ENCODE measurements around the gene ZNF277.
"Not testable (repeated sequence)": the region's sequence is repeated elsewhere in the genome, so short reads cannot be mapped to it uniquely, and the experiment has no call there.

The ZNF277 gene

DNA sequence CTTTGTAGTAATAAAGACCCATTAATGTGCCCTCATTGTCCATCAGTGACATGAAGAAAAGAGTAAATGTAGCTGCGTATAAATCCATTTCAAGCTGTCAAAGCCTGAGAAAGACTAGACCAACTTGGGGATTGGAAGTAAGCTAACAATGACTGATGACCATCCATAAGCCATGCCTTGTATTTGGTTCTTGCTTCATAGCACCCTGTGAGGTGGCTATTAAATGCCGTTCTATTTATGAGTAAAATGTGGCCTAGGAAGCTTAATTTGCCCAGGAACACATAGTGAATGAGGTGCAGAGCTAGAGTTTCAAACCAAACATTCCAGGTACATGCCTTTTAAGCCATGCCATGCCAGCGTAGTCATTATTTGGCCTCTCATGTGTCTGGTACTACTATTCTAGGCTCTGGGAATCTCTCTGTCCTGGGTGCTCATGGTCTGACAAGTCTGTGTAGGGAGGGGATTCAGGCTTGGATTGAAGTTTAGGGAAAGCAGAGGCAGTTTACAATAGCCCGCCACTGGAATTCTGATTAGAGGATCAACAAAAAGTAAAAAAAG is 92.1 kb downstream of the ZNF277 start:
- DNase-seq = no peak

- no peak for DNase-seq
Measured at GRCh38 chr7:112300072-112300471, 93.6 kb downstream of the ZNF277 start.

GRCh38 chr7:112300831-112301407 is 94.4 kb downstream of the ZNF277 start:
- DNase-seq = no peak

- DNase-seq = no peak
Measured at GRCh38 chr7:112302566-112302965, 96.1 kb downstream of the ZNF277 start.

GRCh38 chr7:112306903-112307302 is 100.4 kb downstream of the ZNF277 start:
- no peak for DNase-seq

DNA sequence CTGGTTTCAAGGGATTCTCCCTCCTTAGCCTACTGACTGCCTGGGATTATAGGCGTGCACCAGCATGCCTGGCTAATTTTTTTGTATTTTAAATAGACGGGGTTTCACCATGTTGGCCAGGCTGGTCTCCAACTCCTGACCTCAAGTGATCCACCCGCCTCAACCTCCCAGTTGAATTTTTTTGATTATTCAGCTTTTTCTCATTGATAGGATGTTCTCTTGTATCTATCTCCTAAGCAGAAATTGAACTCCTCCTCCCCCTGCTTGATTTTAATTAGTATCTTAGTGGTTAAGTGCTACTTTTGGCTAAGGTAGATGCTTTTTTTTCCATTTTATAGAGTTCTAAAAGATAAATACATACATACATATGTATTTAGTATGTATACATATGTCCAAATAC is 101.0 kb downstream of the ZNF277 start:
- DNase-seq = no peak

DNA sequence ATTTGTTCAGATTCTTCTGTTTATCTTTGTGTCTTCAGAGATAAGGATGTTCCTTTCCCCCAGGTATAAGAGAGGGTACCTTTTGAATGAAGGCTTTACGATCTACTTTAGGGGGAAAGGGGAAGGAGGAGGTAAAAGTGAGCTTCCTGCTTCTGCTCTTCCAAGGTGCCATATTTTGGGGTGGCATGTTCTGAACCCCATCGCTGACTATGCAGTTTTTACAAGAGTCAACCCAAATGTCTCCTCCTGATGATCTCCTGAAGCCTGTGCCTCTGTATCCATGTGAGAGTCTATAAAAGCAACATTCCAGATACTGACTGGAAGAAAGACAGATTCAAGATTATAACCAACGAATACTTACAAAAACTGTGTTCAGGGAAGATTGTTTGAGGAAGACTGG is 102.5 kb downstream of the ZNF277 start:
- no peak for DNase-seq

GRCh38 chr7:112316803-112317202 is 110.3 kb downstream of the ZNF277 start:
- not testable (repeated sequence) for DNase-seq

GRCh38 chr7:112322070-112322469 is 115.6 kb downstream of the ZNF277 start:
- no peak for DNase-seq

DNA sequence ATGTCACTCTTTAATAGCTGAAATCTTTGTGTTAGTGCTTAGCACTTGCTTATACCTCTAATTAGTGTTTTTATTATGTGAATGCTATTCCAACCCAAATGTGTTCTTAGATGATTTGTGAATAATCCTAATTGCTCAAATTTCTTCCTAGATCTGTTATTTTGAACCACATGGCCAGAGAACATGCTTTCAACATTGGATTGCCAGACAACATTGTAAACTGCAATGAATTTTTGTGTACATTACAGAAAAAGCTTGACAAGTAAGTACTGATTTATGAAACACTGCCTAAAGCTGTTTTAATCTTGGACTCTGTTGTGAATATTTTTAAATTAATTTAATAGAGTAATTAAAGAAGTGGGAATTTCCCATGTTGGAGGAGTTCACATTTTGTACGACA is 121.1 kb downstream of the ZNF277 start:
- DNase-seq = no peak

DNA sequence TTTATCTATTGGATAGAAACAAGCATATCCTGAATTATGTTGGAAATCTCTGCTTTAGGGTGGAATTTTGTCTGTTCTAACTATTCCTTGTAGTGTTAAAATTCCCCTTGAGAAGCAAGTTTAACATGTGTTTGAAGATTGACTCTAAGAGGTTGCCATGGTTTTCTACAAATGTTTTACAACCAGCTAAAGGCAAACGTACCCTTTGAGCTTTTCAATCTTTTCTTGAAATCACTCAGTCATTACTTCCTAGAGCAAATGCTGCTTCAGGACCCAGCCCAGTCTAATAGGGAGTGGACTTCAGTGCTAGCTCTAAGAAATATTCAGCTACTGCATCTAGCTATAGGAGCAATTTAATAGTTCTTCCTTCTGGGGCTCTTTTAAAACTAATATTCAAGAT is 125.0 kb downstream of the ZNF277 start:
- no peak for DNase-seq

DNA sequence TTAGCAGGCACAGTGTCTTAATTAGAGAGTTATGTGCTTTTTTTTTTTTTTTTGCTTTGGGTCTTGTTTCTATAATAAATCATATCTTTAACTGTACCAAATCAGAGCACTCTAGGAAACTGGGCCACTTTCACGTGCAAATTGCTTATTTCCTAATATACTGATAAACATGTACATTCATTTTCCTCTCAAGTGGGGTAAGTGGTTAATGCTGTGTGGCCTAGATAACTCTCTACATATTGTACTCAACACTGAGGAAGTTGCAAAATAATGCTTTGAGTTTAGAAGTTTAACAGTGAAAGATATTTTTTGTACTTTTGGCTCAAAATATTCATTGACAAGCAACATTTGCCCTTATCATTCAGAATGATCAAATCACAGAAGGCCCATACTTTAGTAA is 127.9 kb downstream of the ZNF277 start:
- DNase-seq = no peak

GRCh38 chr7:112336261-112336660 is 129.8 kb downstream of the ZNF277 start:
- DNase-seq = no peak

DNA sequence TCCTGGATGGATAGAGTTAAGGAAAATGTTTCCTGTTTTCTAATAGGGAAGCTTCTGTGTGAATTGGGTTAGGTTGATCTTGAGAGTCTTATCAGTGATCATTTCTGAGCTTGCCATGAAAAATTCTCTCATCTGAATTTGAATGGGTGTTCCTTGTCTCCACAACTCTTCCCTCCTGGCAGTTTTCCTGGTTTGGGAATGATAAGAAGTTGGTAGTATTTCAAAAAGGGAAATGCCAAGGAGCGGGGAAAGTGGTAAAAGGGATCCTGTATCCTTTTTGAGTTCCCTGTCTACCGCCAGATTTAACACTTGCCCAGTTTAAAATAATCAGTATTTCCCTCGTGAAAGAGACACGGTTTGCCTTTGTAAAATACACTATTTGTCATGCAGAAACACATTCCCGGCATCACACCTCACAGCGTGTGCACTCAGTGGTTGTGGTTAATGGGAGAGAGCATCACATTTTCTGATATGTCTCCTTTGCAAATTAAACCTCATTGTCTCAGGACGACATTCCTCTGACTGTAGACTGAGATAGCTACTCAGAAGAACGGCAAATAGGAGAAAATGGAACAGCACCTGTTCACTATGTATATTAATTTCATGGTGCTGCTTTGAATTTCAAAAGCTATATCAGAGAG is 130.6 kb downstream of the ZNF277 start:
- no peak for DNase-seq

DNA sequence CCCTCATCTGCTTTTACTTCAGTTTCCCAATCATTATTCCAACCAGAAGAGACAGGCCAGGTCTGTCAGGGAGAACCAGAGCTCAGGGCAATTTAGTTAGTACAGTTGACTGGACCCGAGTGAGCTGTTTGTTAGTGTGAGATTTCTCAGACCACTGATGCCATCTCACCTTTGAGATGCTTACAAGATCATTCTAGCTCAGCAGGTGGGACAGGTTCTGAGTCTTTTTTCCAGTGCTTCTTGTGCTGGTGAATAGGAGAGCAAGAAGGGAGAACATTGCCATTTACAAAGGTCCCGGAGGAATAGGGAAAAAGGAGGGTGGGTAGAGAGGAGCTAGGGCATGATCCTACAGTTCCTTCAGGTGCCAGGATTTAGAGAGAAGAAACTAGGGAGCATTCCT is 131.4 kb downstream of the ZNF277 start:
- DNase-seq = no peak

DNA sequence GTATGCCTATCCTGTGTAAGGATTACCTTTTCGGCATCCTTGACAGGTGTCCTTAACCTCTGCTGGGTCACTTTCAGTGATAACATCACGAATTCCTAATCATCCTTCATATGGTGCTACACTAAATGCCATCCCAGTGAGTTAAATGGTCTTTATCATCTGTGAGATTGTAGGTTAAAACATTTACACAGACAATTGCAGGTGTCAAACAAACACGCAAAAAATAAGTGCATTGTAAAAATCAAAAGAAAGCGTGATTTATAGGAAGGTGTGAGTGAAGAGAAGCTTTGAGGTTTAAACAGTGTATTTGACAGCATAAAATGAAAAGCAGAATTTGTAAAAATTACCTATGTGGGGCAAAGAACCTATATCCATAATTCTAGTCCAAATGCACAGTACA is 132.3 kb downstream of the ZNF277 start:
- DNase-seq = no peak

DNA sequence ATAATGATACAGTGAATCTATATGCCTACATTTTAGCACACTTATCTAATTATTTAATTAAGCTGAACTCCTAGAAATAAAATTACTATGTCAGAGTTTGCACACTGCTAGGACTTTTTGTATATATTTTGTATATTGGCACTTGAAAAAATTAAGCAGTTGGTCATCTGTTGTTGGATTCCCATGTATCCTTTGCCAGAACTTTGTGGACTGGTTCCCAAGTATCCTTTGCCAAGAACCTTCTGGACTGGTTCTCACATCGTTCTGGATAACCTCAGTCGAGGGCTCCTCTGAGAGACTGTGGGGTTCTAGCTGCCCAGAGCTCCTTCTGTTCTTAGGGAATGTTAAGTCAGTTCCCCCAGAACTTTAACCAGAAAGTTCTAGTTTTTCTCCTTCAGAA is 135.0 kb downstream of the ZNF277 start:
- DNase-seq = no peak

DNA sequence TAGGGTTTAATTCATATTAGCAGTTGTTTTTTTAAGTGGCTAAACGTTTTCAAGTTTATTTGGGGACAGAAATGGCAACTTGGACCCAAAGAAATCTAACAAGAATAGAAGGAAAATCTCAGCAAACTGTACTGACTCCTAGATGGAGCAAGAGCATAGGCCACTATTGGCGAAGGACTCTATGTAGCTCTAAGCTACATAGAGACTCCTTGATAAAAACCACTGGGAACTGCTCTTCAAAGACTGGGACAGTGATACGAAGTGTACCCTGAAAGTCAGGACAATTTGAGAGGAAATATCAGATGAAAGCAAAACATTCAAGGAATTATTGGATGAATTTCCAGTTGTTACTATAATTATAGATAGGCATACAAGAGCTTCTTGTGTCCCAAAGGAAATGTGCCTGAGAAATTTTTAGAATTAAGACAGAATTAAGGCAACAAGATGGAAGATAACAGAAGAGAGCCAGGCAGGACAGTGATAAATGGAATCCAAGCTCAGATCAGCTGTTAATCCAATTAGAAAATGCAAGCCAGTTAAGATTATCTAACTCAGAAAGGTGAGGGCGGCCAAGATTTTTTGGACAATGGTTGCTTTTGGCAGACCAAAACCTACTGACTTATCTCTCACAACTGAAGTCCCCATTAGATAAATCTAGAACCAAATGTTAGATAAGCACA is 140.0 kb downstream of the ZNF277 start:
- DNase-seq = no peak

GRCh38 chr7:112347088-112347487 is 140.6 kb downstream of the ZNF277 start:
- no peak for DNase-seq

GRCh38 chr7:112350585-112350984 is 144.1 kb downstream of the ZNF277 start:
- DNase-seq = no peak

DNA sequence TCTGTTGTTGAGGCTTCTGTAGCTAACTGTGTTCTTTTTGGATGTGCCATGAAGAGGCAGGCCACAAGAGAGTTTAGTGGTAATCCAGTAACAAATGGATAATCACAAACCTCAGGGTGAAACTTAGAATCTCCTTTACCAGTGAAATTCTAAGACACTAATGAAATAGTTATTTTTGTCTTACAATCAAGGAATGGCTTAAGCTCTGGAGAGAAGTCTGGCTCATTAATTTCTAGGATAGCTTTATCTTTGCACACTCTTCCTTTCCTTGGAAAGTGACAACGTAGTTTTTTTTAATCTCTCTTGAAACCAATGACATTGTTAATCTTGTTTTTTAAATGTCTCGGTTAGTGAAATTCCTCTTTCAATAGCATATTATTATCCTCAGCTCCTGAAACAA is 150.1 kb downstream of the ZNF277 start:
- no peak for DNase-seq

GRCh38 chr7:112357136-112357535 is 150.6 kb downstream of the ZNF277 start:
- DNase-seq = no peak

- no peak for DNase-seq
Measured at GRCh38 chr7:112358513-112358912, 152.0 kb downstream of the ZNF277 start.

DNA sequence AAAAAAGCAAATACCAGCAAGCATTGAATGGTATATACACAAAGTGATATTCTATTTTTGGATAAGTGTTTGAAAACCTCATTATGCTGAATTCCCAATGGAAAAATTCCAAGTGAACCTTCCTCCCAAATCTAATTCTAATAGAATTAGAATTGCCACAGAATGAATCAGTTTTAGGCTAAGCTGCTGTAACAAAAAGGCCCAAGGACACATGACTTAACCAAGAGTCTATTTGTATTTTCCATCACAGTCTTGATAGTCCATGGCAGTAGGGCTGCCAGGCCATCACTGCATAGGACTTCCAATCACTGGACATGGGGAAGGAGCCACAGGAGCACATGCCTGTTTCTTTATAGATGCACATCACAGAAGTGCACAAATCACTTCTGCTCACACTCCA is 152.6 kb downstream of the ZNF277 start:
- DNase-seq = no peak

Data from EL (cell line).